GM23338 (cell line): ENCODE measurements around the gene CTNND2. TPM values are rescaled to one million over a fixed set of nuclear protein-coding genes. Genes with fewer than 3 reads are reported as not detected.

Source experiments
- ATAC-seq: fragments of 200-7000 bp; cut with Tn5 transposase; 3 replicates; pipeline ENCODE4 v1.9.1; 2020
- DNase-seq: peaks from one replicate; pipeline ENCODE4 v3.0.0-alpha.2; 2015; ENCODE audit warnings: low spot score
- H2AFZ ChIP-seq: fragments of 200-600 bp; sonication (generic); 2 replicates; pipeline ENCODE4 v1.8.0; 2016; ENCODE audit warnings: antibody characterized with exemption, mild to moderate bottlenecking, moderate library complexity
- H3F3A ChIP-seq: fragments of 200-600 bp; sonication (generic); replicated peaks from 2 replicates; pipeline ENCODE4 v1.8.0; 2017; ENCODE audit warnings: antibody characterized with exemption, mixed run types, low read depth
- H3K27ac ChIP-seq: fragments of 200-600 bp; sonication (generic); 2 replicates; pipeline ENCODE4 v1.6.1; 2016; ENCODE audit warnings: low read depth
- H3K27me3 ChIP-seq: fragments of 200-600 bp; sonication (generic); 2 replicates; pipeline ENCODE4 v1.8.0; 2016; ENCODE audit warnings: mild to moderate bottlenecking, mixed run types, moderate library complexity; ENCODE audit not compliant: insufficient read depth
- H3K36me3 ChIP-seq: fragments of 200-600 bp; sonication (generic); 2 replicates; pipeline ENCODE4 v1.8.0; 2016; ENCODE audit warnings: mild to moderate bottlenecking; ENCODE audit not compliant: insufficient read depth
- H3K4me1 ChIP-seq: fragments of 200-600 bp; sonication (generic); 2 replicates; pipeline ENCODE4 v1.8.0; 2016; ENCODE audit warnings: mild to moderate bottlenecking, moderate library complexity; ENCODE audit not compliant: insufficient read depth
- H3K4me2 ChIP-seq: fragments of 200-600 bp; sonication (generic); 2 replicates; pipeline ENCODE4 v1.7.1; 2017; ENCODE audit warnings: mixed run types
- H3K4me3 ChIP-seq: fragments of 200-600 bp; sonication (generic); 2 replicates; pipeline ENCODE4 v1.6.1; 2016; ENCODE audit warnings: mixed run types
- H3K79me2 ChIP-seq: fragments of 200-600 bp; sonication (generic); replicated peaks from 2 replicates; pipeline ENCODE4 v1.8.0; 2017; ENCODE audit warnings: mild to moderate bottlenecking; ENCODE audit not compliant: insufficient read depth
- H3K9me2 ChIP-seq: fragments of 200-600 bp; sonication (generic); 2 replicates; pipeline ENCODE4 v1.8.0; 2017; ENCODE audit not compliant: insufficient read depth
- H4K20me1 ChIP-seq: fragments of 200-600 bp; sonication (generic); replicated peaks from 2 replicates; pipeline ENCODE4 v1.8.0; 2017; ENCODE audit warnings: mild to moderate bottlenecking; ENCODE audit not compliant: insufficient read depth
- H3K27ac Mint-ChIP-seq: 2 replicates; pipeline ENCODE4 v1.8.0; 2020; ENCODE audit warnings: inconsistent platforms, mild to moderate bottlenecking, moderate library complexity, mixed read lengths
- H3K27me3 Mint-ChIP-seq: 3 replicates; pipeline ENCODE4 v1.8.0; 2022; ENCODE audit warnings: low read depth, mild to moderate bottlenecking, moderate library complexity, mixed read lengths, inconsistent platforms; ENCODE audit not compliant: insufficient read depth, poor library complexity
- H3K36me3 Mint-ChIP-seq: 3 replicates; pipeline ENCODE4 v1.8.0; 2021; ENCODE audit warnings: low read depth, mild to moderate bottlenecking, inconsistent platforms, moderate library complexity, mixed read lengths
- H3K4me1 Mint-ChIP-seq: 3 replicates; pipeline ENCODE4 v1.8.0; 2020; ENCODE audit warnings: mild to moderate bottlenecking, inconsistent platforms, mixed read lengths
- H3K4me3 Mint-ChIP-seq: 3 replicates; pipeline ENCODE4 v1.8.0; 2021; ENCODE audit warnings: moderate library complexity, mild to moderate bottlenecking, inconsistent platforms, mixed read lengths
- H3K9me3 Mint-ChIP-seq: 3 replicates; pipeline ENCODE4 v1.8.0; 2020; ENCODE audit warnings: moderate library complexity, mild to moderate bottlenecking, inconsistent platforms, mixed read lengths
- CREB1 ChIP-seq: fragments of 250-450 bp; sonication (Bioruptor Pico); IDR thresholded peaks from 2 replicates; pipeline ENCODE4 v1.5.0; 2020; ENCODE audit warnings: low read depth, mild to moderate bottlenecking, moderate library complexity
- EZH2phosphoT487 ChIP-seq: fragments of 200-600 bp; sonication (generic); IDR thresholded peaks from one replicate; pipeline ENCODE4 v1.8.1; 2018; ENCODE audit warnings: antibody characterized with exemption; ENCODE audit not compliant: unreplicated experiment
- JUNB ChIP-seq: IDR thresholded peaks from one replicate; pipeline ENCODE4 v1.6.1; 2016; ENCODE audit warnings: antibody characterized with exemption; ENCODE audit not compliant: unreplicated experiment
- POLR2AphosphoS5 ChIP-seq: IDR thresholded peaks from 2 replicates; pipeline ENCODE4 v1.6.1; 2016; ENCODE audit warnings: antibody characterized with exemption, low read depth
- STAT1 ChIP-seq: IDR thresholded peaks from one replicate; pipeline ENCODE4 v1.6.1; 2016; ENCODE audit warnings: antibody characterized with exemption; ENCODE audit not compliant: unreplicated experiment
- ZNF114 ChIP-seq: fragments of 250-450 bp; sonication (Bioruptor Pico); IDR thresholded peaks from 2 replicates; pipeline ENCODE4 v1.5.0; 2020; ENCODE audit warnings: mild to moderate bottlenecking, moderate library complexity
- ZNF331 ChIP-seq: fragments of 250-450 bp; sonication (Bioruptor Pico); IDR thresholded peaks from 2 replicates; pipeline ENCODE4 v1.5.0; 2020; ENCODE audit warnings: low read depth, mild to moderate bottlenecking, moderate library complexity
- ZNF462 ChIP-seq: fragments of 250-450 bp; sonication (Bioruptor Pico); IDR thresholded peaks from 2 replicates; pipeline ENCODE4 v1.5.0; 2020; ENCODE audit warnings: mild to moderate bottlenecking, moderate library complexity
- polyA plus RNA-seq: library from polyadenylated mRNA; unstranded; fragments of >200 nt; fragmentation: Nextera tagmentation; extraction: Ambion mirVana; gene quantifications from 2 replicates; pipeline ENCODE4 v1.2.1, GENCODE V29; 2016
- total RNA-seq: library from RNA; depleted of rRNA; stranded (reverse); fragments of >200 nt; shearing (Covaris generic); gene quantifications from 2 replicates; pipeline ENCODE4 v1.2.3, GENCODE V29; 2014
- TF ChIP-seq, protein P1 (sequence below): IDR thresholded peaks from 2 replicates; pipeline ENCODE4 v1.6.1; 2016; ENCODE audit warnings: antibody characterized with exemption

Gene CTNND2
- total and polyA plus RNA-seq, 2 experiments from 2014 or later = 5.1 to 7.0 TPM

GRCh38 chr5:11023945-11024344 is 880.3 kb downstream of the CTNND2 start:
- DNase-seq (no peak), ATAC-seq (no peak)
- Mint-ChIP-seq H3K4me1 (no peaks in the 10 kb centered on the region), H3K4me3 (no peak overlapping the region), H3K27ac (no peak overlapping the region), H3K27me3 (no peaks in the 10 kb centered on the region), H3K36me3 (no peaks in the 10 kb centered on the region), H3K9me3 (no peaks in the 10 kb centered on the region; the same call in 2 of the 3 replicates)
- Histone ChIP-seq H3K9me2 (no peaks in the 10 kb centered on the region), H3K79me2 (no peaks in the 10 kb centered on the region), H3K4me1 (0 out of 2 replicates have a peak, but pooled peaks cover 4% of the 10 kb centered on the region), H3K4me3 (no peak overlapping the region), H3K4me2 (no peak overlapping the region), H2AFZ (no peak overlapping the region), H3K27me3 (no peaks in the 10 kb centered on the region), H3F3A (no peaks in the 10 kb centered on the region), H4K20me1 (no peaks in the 10 kb centered on the region), H3K27ac (no peak overlapping the region), H3K36me3 (no peaks in the 10 kb centered on the region)
- TF ChIP-seq POLR2AphosphoS5 = no peak
- TF ChIP-seq, protein P1, sequence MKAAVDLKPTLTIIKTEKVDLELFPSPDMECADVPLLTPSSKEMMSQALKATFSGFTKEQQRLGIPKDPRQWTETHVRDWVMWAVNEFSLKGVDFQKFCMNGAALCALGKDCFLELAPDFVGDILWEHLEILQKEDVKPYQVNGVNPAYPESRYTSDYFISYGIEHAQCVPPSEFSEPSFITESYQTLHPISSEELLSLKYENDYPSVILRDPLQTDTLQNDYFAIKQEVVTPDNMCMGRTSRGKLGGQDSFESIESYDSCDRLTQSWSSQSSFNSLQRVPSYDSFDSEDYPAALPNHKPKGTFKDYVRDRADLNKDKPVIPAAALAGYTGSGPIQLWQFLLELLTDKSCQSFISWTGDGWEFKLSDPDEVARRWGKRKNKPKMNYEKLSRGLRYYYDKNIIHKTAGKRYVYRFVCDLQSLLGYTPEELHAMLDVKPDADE = no peak
- no peak for TF ChIP-seq CREB1 (CRISPR knock-in tag)
- TF ChIP-seq EZH2phosphoT487 = no peak
- TF ChIP-seq ZNF331 (CRISPR knock-in tag) = no peak
- TF ChIP-seq JUNB = no peak
- no peak for TF ChIP-seq ZNF462 (CRISPR knock-in tag)
- TF ChIP-seq STAT1 = no peak
- TF ChIP-seq ZNF114 (CRISPR knock-in tag) = no peak
